Suprapubic skin (tissue), 4 donors: Measurements from ENCODE around the gene TFF2.

Experiments used
- CTCF ChIP-seq, 2 donors: fragments of 200-600 bp in 1 of 2; fragments of 450-650 bp in 1 of 2; sonication (generic) in 1 of 2; IDR thresholded peaks; one replicate each; pipeline ENCODE4 v1.5.1; 2016 to 2019; ENCODE audit warnings: antibody characterized with exemption in 2 of 2, mild to moderate bottlenecking in 1 of 2, moderate library complexity in 1 of 2
- EP300 ChIP-seq: sonication (generic); formaldehyde crosslinking; IDR thresholded peaks from one replicate; pipeline ENCODE4 v1.6.1; 2017; ENCODE audit warnings: antibody characterized with exemption
- POLR2A ChIP-seq, 2 donors: fragments of 450-650 bp; IDR thresholded peaks; one replicate each; pipeline ENCODE4 v1.6.1; 2017; ENCODE audit warnings: antibody characterized with exemption in 2 of 2, mild to moderate bottlenecking in 2 of 2, moderate library complexity in 2 of 2
- POLR2AphosphoS5 ChIP-seq, 3 donors: sonication (generic); formaldehyde crosslinking; IDR thresholded peaks; one replicate each; pipeline ENCODE4 v1.6.1; 2017; ENCODE audit warnings: antibody characterized with exemption in 3 of 3

GRCh38 chr21:42384989-42385388 lies 34.2 kb upstream of the TFF2 start:
- TF ChIP-seq CTCF (IDR thresholded peaks at IDR 0.05) (no peak), EP300 (no peak), POLR2AphosphoS5 (IDR thresholded peaks at IDR 0.05) (no peak), POLR2A (IDR thresholded peaks at IDR 0.05) (no peak)
